Gastrocnemius medialis (tissue), 4 donors: ENCODE results near the gene EZR.

ENCODE experiments used
- CTCF ChIP-seq, 5 experiments: fragments of 450-650 bp in 3 of 5; fragments of 200-600 bp in 2 of 5; sonication (generic) in 2 of 5; IDR thresholded peaks in 4 of 5; conservative IDR thresholded peaks in 1 of 5; 1 replicate in 4 of 5; 2 replicates in 1 of 5; pipeline ENCODE4 v1.5.1; 2016 to 2019; ENCODE audit warnings: antibody characterized with exemption in 5 of 5, mild to moderate bottlenecking in 3 of 5, moderate library complexity in 3 of 5
- POLR2A ChIP-seq, 2 donors: fragments of 450-650 bp; IDR thresholded peaks; one replicate each; pipeline ENCODE4 v1.6.1; 2017; ENCODE audit warnings: antibody characterized with exemption in 2 of 2, mild to moderate bottlenecking in 2 of 2, moderate library complexity in 2 of 2

- TF ChIP-seq CTCF (IDR thresholded peaks at IDR 0.05 in 4 of 5, conservative IDR thresholded peaks at IDR 0.05 in 1 of 5) = no peak
- no peak for TF ChIP-seq POLR2A (IDR thresholded peaks at IDR 0.05)
Measured at GRCh38 chr6:158751224-158751623, 67.9 kb downstream of the EZR start.
